Measurements from ENCODE around the gene SDHA.
"Not testable (repeated sequence)": the region's sequence is repeated elsewhere in the genome, so short reads cannot be mapped to it uniquely, and the experiment has no call there.

Gene SDHA

GRCh38 chr5:257148-257547, 39.0 kb downstream of the SDHA start:
- no peak for DNase-seq (ENCODE audit: low read depth in 2 of 2)

DNA sequence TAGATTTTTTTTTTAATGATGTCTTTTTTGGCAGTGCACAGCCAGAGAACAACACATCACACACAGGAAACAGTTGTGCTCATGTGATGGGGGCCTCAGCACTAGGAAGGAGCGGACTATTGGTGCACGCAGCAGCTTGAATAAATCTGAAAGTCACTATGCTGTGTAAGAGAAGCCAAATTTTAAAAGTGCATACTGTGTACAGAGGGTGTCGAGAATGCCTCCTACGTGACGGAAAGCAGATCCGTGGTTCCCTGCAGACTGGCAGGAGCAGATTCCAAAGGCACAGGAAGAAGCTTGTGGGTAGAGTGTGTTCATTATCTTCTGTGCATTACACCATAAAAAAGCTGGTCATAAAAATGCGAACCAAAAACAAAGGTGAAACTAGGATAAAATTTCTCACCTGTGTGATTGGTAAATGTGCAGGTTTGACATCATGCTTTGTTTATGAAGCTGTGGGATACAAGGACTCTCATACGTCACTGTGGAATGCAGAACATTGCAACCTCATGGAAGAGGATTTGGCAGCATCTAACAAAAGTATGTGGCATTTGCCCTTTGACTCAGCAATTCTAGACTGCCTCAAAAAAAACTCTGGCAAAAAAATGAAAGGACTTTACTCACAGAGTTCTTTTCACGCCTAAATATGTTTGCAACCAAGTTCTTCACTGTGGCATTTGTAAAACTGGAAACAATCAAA, 45.3 kb downstream of the SDHA start:
- not testable (repeated sequence) for DNase-seq (ENCODE audit: low read depth in 2 of 2)

DNA sequence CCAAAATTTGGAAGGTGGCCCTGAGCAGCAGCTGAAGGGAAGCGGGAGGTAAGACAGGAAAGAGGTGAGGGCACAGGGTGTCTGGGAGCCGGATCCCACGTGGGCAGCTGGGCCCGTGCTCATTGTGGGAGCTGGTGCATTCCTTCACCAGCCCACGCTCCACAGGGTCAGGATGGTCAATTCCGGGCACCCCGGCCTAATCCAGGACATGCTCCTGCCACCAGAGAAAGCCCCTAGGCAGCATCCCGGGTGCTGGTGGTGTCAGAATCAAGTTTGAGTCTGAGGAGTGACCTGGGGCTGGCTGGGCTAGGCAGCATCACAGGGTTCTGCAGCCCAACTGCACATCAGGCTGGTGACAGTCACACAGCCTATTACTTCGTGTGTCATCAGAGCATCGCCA, 46.2 kb downstream of the SDHA start:
- no peak for DNase-seq (ENCODE audit: low read depth in 2 of 2)

DNA sequence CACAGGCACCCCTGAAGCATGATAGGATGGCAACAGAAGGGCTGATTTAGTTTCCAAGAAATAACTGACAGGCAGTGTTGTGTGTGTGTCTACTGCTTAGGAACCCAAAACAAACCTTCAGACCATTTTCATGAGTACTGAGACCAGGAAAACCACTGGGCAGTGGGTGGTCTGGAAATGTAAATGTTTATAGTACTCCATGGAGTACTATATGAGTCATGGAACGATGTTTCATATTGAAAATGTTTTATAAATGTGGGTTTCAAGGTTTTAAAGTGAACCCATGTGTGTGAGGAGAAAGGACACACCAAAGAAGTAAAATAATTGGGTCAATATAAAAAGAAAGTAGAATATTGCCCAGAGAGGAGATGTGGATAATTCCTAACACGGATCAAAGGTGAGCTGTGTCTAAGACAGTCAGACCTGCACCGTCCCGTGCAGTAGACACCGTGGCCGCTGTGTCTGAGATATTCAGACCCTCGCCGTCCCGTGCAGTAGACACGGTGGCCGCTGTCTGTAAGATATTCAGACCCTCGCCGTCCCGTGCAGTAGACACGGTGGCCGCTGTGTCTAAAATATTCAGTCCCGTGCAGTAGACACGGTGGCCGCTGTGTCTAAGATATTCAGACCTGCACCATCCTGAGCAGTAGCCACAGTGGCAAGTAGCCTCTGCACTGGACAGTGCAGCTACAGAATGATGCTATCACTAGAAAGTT, 48.3 kb downstream of the SDHA start:
- DNase-seq (ENCODE audit: low read depth in 2 of 2), result not testable (repeated sequence)

GRCh38 chr5:267716-268115, 49.6 kb downstream of the SDHA start:
- no peak for DNase-seq (ENCODE audit: low read depth in 2 of 2)

GRCh38 chr5:270340-270739, 52.2 kb downstream of the SDHA start:
- no peak for DNase-seq (ENCODE audit: low read depth in 2 of 2)

- DNase-seq (ENCODE audit: low read depth in 2 of 2), result not testable (repeated sequence)
Measured at GRCh38 chr5:271828-272167, 53.7 kb downstream of the SDHA start.

DNA sequence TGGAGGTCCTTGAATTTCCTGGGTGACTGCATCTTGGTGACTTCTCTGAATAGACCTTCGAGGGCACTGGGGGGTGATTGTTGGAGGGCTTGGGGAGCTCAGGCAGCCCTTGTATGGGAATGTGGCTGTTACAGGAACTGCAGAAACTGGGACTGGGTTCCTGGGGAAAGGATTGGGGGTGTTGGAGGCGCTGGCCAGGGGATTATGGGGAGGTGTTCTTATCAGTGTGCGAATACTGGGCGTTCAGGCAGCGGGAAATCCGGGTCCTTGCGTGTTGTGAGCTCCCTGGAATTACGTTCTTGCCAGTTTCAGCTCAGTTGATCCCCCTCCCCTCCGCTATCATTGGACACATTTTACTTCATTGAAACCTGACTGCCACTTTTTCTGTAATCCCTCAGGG, 55.0 kb downstream of the SDHA start:
- not testable (repeated sequence) for DNase-seq (ENCODE audit: low read depth in 2 of 2)

- DNase-seq (ENCODE audit: low read depth in 2 of 2), result not testable (repeated sequence)
Measured at GRCh38 chr5:273491-273890, 55.4 kb downstream of the SDHA start.

DNA sequence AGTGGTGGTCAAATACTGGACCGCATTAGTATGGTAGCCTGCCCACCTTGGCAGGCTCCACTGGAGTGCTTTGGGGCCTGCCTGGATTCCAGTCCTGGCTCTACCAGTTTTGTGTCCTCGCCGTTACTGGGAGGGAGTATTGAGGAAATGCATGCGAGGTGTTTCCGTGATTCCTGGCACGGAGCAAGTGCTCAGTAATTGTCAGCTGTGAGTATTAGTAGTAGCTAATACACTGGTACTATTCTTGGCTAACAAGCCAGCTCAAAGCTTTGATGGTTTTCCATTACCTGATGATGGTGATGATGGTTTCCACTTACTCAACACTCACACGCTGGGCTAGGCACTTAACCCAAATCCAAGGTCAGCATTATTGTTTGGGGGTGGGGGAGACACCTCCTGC, 56.2 kb downstream of the SDHA start:
- not testable (repeated sequence) for DNase-seq (ENCODE audit: low read depth in 2 of 2)

DNA sequence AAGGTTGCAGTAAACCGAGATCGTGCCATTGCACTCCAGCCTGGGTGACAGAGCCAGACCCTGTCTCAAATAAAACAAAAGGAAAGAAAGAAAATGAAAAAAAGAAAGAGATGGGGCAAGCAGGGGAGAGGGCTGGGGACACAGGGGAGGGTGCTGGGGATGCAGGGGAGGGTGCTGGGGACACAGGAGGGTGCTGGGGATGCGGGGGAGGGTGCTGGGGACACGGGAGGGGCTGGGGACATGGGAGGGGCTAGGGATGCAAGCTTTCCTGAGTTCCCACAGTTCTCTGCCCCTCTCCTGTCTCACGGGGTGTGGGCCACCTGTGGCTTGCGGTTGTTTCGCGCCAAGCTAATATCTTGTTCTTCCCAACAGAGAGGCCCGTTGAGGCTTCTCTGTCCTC, 60.5 kb downstream of the SDHA start:
- DNase-seq (ENCODE audit: low read depth in 2 of 2), result no peak

- not testable (repeated sequence) for DNase-seq (ENCODE audit: low read depth in 2 of 2)
Measured at GRCh38 chr5:279051-279665, 61.0 kb downstream of the SDHA start.

GRCh38 chr5:285991-286557, 68.0 kb downstream of the SDHA start:
- DNase-seq (ENCODE audit: low read depth in 2 of 2), result no peak

DNA sequence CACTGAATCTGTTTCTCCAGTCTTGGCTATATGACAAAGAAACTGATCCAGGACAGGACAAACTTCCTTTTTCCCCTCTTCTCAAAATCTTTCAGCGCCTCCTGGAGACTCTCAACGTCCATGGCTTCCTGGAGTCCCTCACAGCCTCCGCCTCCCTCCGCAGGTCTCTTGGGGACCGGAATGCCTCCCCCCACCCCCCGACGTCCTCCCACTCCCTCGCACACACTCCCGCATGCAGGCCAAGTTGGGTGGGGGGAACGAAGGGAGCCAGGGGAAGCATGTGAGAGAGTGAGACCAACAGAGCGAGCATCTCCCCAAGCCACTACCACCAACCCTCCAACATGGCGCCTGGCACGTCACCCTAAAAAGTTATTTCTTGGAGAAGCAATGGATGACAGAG, 72.1 kb downstream of the SDHA start:
- DNase-seq (ENCODE audit: low read depth in 2 of 2), result not testable (repeated sequence)

DNA sequence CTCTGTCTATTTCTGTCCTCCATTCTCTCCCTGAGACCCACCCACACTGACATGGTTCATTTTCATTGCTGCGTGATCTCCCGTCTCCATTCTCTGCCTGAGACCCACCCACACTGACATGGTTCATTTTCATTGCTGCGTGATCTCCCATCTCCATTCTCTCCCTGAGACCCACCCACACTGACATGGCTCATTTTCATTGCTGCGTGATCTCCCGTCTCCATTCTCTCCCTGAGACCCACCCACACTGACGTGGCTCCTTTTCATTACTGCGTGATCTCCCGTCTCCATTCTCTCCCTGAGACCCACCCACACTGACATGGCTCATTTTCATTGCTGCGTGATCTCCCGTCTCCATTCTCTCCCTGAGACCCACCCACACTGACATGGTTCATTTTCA, 73.2 kb downstream of the SDHA start:
- DNase-seq (ENCODE audit: low read depth in 2 of 2), result not testable (repeated sequence)

- not testable (repeated sequence) for DNase-seq (ENCODE audit: low read depth in 2 of 2)
Measured at GRCh38 chr5:294788-295187, 76.7 kb downstream of the SDHA start.

DNA sequence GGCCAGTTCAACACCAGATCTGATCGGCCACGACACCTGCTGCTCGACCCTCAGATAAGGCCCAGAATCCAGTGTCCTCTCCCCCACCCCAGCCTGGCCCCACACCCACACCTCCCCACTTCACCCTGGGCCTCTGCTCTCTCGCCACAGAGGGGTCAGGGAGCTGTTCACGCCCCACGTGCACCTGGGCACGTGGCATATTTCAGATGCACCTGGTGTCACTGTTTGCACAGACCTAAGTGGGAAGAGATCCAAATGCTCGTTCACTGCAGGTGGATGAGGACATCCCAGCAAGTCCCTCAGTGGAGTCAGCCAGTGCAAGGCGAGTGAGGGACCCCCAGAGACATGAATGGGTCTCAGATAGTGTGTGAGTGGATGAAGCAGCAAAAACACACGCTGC, 78.1 kb downstream of the SDHA start:
- not testable (repeated sequence) for DNase-seq (ENCODE audit: low read depth in 2 of 2)

GRCh38 chr5:296954-297353, 78.8 kb downstream of the SDHA start:
- not testable (repeated sequence) for DNase-seq (ENCODE audit: low read depth in 2 of 2)

GRCh38 chr5:297448-297847, 79.3 kb downstream of the SDHA start:
- DNase-seq (ENCODE audit: low read depth in 2 of 2), result not testable (repeated sequence)

- not testable (repeated sequence) for DNase-seq (ENCODE audit: low read depth in 2 of 2)
Measured at GRCh38 chr5:297991-298736, 80.0 kb downstream of the SDHA start.

DNA sequence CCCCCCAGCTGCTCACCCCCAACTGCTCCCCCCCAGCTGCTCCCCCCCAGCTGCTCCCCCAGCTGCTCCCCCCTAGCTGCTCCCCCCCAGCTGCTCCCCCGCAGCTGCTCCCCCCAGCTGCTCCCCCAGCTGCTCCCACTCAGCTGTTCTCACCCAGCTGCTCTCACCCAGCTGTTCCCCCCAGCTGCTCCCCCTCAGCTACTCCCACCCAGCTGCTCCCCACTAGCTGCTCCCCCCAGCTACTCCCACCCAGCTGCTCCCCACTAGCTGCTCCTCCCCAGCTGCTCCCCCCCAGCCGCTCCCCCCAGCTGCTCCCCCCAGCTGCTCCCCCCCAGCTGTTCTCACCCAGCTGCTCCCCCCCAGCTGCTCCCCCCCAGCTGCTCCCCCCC, 80.6 kb downstream of the SDHA start:
- no peak for DNase-seq (ENCODE audit: low read depth in 2 of 2)

GRCh38 chr5:299921-300320, 81.8 kb downstream of the SDHA start:
- DNase-seq (ENCODE audit: low read depth in 2 of 2), result not testable (repeated sequence)
